ELF-1 (cell line): ENCODE results near the gene RPL19.

Experiments used
- DNase-seq: peaks from one replicate; pipeline ENCODE4 v3.0.0-alpha.2; 2016; ENCODE audit warnings: low read depth, low spot score

Gene RPL19

GRCh38 chr17:39173080-39173479 is 27.0 kb upstream of the RPL19 start:
- no peak for DNase-seq

GRCh38 chr17:39173526-39174274 is 26.4 kb upstream of the RPL19 start:
- DNase-seq = no peak

DNA sequence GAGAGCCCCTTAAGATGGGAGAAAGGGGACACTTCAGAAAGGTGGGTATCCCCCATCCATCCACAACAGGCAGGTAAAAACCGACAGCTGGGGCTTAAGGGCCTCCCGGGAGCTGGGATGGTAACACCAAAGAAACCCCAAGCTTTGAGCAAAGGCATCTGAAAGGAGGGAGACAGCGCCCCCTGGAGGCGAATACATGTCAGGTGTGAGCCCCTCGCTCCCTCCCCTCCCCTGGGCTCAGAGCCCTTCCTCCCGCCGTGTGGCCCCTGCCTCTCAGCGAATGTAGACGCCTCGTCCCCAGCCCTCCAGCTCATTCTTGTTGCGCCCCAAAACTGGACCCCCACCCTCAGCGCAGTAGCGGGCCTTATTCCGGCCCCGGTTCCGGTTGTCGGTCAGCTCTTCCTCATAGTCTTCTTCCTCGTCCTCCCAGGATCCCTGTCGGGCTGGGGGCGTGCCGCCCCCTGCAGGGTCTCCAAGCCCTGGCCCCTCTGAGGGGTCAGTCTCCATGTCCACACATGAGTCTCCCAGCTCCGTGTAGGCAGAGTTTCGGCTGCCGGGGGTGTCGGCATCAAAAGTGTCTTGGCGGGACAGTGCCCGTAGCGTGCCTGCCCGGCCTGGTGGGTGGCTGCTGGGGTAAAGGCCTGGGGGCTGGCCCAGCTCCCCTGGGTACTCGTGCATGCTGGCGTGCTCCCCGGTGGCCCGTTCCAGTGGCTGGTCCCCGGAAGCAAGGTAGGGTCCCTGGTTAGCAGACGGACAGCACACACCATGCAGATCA is 25.0 kb upstream of the RPL19 start:
- peak; percentile 86 for DNase-seq

- DNase-seq = no peak
Observed at GRCh38 chr17:39175695-39176093, 24.4 kb upstream of the RPL19 start.

- peak; percentile 85 for DNase-seq
Observed at GRCh38 chr17:39177256-39177655, 22.8 kb upstream of the RPL19 start.

DNA sequence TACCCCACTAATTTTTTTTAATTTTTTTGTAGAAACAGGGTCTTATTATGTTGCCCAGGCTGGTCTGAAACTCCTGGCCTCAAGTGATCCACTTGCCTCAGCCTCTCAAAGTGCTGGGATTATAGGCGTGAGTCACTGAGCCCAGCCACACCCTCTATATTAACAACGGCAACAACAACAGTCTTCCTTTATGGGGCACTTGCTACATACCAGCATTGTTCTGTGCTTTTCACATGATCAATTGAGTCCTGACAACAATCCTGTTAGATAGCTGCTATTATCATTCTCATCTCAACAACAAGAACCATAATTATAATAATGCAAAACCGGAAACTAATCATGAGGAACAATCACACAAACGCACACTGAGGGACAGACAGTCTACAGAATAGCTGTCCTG is 21.5 kb upstream of the RPL19 start:
- no peak for DNase-seq

GRCh38 chr17:39181303-39181702 is 18.8 kb upstream of the RPL19 start:
- no peak for DNase-seq

GRCh38 chr17:39183045-39183444 is 17.0 kb upstream of the RPL19 start:
- DNase-seq = no peak

- DNase-seq = no peak
Observed at GRCh38 chr17:39183720-39184119, 16.4 kb upstream of the RPL19 start.

DNA sequence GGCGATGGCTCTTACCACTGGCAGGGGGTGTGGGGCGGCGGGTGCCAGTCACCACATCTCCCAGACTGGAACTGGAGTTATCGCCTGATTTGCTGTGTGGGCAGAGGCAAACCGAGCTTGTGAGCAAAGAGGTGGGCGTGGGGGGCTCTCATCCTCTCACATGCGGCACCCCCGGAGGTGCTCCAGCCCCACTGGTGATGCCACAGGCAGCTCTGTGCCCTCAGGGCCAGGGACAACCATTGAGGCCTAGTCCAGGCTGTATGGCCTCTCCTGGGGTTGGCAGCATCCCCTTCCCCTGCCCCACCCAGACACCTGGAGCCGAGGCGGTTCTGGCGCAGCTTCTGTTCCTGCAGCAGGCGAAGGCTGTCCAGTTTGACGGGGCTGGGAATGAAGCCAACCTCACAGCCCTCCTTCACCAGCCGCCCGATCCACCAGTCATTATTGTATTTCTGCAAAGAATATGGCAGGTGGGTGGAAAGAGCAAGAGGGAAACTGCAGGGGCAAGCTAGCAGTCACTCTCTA is 13.5 kb upstream of the RPL19 start:
- DNase-seq = no peak

GRCh38 chr17:39187152-39187830 is 12.8 kb upstream of the RPL19 start:
- no peak for DNase-seq

DNA sequence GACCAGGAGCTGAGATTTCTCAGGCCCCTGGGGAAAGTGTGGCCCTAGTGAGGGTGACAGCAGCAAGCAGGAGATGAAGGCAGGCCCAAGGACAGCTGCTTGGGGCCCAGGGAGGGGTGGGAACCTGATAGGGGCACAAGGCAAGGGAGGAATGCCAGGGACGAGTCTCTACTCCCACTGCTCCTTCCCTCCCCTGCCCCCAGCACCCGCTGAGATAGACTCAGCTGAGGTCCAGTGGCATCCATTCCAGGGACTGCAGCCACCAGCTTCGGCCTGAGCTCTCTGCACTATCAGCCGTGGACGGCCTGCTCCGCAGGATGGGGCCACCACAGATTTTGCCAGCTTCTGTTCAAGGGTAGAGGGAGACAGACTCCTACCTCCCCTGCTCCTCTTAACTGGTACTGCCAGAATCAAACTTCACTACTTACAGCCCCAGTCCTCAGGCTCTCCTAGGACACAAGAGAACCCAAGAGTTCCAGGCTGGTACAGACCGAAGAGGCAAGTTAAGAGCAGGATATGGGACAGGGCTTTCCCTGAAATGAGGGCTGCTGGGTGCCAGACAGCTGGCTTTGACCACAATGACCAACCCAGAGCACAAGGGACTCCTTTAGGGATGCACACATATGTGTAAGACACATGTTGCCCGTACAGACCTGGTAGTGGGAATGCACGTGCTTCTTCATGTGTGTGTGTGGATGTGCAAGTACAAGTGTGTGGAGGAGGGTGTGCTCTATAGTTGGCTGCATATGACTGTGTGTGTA is 8.2 kb upstream of the RPL19 start:
- DNase-seq = no peak

DNA sequence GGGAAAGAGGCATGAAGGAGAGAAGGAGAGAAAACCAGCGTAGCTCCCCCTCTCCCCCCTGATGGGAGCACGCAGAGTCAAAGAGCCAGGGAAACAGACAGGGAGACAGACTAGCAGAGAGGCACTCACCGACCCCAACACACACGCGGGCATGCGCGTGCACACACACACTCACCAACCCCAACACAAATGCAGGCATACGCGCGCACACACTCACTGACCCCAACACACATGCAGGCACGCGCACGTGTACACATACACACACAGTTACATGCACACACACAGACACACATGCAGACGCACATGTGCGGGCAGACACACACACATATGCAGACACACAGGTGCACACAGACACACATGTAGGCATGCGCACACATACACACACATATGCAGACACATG is 7.2 kb upstream of the RPL19 start:
- DNase-seq = no peak

GRCh38 chr17:39193346-39193745 is 6.7 kb upstream of the RPL19 start:
- no peak for DNase-seq

DNA sequence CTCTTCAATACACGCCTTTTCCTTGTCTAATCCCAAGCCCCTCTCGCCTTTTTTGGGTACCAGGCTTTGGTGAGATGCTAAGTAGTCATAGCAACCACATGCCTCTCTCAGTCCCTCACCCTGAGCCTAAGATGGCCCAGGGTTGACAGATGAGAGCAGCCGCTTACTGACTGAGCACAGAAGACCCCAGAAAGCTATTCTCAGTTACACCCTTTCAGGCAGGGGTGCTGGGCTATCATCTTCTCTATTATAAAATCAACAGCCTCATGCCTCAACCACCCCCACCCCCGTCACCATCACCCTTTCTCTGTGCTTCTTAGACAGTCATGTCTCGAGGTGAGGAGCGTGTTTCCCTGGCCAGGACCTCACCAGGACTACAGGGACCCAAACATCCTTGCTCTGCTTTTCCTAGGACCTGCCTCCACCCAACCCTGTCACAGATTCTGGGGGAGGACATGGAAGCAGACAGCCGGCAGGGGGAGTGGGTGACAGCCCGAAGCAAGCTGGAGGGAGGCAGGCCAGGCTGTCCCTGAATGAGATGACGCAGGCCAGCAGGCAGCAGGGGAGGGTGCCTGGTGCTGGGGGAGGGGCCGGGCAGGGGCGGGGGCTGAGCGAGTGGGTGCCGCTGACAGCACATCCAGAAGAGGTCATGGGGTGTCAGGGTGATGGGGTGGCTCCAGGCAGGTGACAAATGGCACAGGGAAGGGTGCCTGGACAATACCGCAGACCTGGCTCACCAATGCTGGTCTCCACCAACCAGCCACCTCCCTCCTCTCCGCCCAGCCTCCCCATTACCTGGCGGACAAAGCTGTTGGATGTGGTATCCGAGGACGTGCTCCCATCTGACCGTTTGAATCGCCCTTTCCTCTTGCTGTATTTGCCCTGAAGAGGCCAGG is 5.7 kb upstream of the RPL19 start:
- DNase-seq = peak; percentile 87

DNA sequence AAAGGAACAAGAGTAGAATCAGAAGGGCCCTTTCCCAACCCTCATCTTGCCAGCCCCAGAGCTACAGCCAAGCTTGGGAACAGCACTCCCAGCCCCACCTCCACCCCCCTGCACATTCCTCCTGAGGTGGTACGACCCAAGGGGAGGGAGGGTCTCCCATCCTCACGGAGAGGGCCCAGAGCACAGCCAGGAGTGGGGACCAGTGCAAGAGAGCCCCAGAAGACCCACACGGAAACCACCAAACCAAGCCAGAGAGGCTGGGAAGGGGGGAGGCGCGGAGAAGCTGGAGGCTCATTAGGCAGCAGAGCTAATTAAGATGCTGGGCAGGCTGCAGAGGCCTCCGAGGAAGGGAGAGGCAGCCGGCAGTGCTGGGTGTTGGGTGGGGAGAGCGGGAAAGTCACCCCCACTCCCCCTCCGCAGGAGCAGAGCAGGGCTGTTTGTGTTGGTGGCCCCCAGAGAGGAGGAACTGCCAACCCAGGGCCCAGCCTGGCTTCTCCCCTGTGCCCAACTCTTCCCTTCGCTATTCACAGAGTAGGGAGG is 5.0 kb upstream of the RPL19 start:
- DNase-seq = peak; percentile 72

DNA sequence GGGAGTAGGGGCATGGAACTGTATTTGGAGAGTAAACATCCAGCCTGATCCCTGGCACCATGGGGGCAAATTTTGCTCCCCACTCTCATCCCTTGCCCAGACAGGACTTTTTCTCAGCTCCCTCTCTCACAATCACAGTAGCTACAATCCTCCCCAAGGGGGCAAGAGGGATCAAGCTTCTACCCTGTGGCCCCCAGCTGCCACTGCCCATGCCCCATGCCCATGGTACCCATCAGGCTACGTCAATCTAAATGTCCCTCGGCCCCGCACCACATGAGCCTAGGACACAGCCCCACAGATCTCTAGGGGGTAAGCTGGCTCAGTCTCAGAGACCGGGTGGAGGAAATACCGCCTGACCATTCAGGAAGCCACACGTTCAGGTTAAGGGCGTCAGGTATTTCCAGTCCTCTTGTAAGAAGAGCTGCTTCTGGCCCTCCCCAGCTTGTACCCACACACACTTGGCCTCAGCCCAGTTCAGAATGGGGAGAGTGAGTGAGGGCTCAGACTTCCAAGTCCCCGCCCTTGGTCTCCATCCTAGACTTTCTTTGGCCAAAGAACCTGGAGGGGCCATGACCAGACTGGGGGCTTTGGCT is 4.4 kb upstream of the RPL19 start:
- no peak for DNase-seq

DNA sequence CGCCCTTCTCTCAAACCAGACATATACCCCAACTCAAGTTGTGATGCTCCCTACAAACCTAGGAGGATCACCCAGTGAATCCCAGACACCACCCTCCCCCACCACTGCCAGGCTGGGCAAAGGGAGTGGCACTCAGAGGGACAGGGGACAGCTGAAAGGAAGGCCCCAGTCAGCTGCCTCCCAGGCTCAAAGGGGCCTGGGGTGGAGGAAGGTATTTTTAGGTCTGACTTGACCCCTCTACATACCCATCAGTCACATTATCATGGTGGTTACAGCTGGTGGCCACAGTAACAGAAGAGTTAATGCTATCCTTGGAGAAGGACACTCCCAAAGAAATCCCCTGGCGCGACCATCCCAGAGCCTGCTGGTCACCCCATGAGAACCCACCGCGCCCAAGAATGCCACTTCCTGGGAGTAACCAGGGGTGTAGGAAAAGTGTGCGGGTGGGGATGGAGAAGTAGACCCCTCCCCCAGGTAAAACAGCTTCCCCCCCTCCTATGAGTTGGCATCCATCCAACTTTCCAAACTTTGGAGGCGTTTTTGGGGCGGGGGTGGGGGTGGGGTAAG is 3.8 kb upstream of the RPL19 start:
- no peak for DNase-seq

GRCh38 chr17:39196808-39197291 is 3.2 kb upstream of the RPL19 start:
- no peak for DNase-seq
